ENCODE results near the gene MCF2L.

DNA sequence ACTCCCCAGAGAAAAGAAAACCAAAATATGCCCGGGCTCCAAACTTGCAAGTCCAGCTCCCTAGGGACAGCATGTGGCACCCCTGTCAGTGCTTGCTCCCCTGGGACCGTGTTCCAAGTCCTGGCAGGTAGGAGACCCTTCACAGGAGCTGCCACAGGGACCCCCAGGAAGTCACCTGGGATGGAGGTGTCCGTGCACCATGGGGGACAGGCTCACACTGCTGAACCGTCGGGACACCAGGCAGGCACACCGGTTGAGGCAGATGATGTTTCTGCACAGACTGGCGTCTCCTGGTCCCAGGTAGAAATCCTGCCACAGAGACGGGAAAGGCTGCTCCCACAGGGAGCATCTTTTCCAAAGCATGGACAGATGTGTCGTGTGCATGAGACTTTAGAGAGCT, 177.7 kb downstream of the MCF2L start:
- TF ChIP-seq, protein P1, sequence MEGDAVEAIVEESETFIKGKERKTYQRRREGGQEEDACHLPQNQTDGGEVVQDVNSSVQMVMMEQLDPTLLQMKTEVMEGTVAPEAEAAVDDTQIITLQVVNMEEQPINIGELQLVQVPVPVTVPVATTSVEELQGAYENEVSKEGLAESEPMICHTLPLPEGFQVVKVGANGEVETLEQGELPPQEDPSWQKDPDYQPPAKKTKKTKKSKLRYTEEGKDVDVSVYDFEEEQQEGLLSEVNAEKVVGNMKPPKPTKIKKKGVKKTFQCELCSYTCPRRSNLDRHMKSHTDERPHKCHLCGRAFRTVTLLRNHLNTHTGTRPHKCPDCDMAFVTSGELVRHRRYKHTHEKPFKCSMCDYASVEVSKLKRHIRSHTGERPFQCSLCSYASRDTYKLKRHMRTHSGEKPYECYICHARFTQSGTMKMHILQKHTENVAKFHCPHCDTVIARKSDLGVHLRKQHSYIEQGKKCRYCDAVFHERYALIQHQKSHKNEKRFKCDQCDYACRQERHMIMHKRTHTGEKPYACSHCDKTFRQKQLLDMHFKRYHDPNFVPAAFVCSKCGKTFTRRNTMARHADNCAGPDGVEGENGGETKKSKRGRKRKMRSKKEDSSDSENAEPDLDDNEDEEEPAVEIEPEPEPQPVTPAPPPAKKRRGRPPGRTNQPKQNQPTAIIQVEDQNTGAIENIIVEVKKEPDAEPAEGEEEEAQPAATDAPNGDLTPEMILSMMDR (IDR thresholded peaks at IDR 0.05): no peak
- TF ChIP-seq POLR2A (IDR thresholded peaks at IDR 0.05): no peak

Data from breast epithelium (tissue), 3 donors.